Esophagus muscularis mucosa (tissue), 4 donors: ENCODE results near the gene ECHDC1.

Experiments
- CTCF ChIP-seq, 3 experiments: fragments of 200-600 bp in 2 of 3; fragments of 450-650 bp in 1 of 3; sonication (generic) in 2 of 3; IDR thresholded peaks; one replicate each; pipeline ENCODE4 v1.5.1; 2017 to 2019; ENCODE audit warnings: antibody characterized with exemption in 3 of 3, mild to moderate bottlenecking in 2 of 3, moderate library complexity in 1 of 3
- EP300 ChIP-seq: sonication (generic); formaldehyde crosslinking; IDR thresholded peaks from one replicate; pipeline ENCODE4 v1.6.1; 2017; ENCODE audit warnings: antibody characterized with exemption
- POLR2AphosphoS5 ChIP-seq, 2 donors: sonication (generic); formaldehyde crosslinking; IDR thresholded peaks; one replicate each; pipeline ENCODE4 v1.6.1; 2017; ENCODE audit warnings: antibody characterized with exemption in 2 of 2

GRCh38 chr6:127302728-127303660 is 40.4 kb downstream of the ECHDC1 start:
- TF ChIP-seq CTCF (IDR thresholded peaks at IDR 0.05), result peak; percentile 72 to 80 (median 78)
- no peak for TF ChIP-seq POLR2AphosphoS5 (IDR thresholded peaks at IDR 0.05)
- no peak for TF ChIP-seq EP300
